Measurements from ENCODE around the gene ELMO1. TPM values are rescaled to one million over a fixed set of nuclear protein-coding genes. Genes with fewer than 3 reads are reported as not detected.

The ELMO1 gene
- total RNA-seq, 1 experiment from 2014 or later = 0.36 TPM

- DNase-seq (ENCODE audit: low read depth) = no peak
Observed at GRCh38 chr7:37102518-37103137, 346.0 kb downstream of the ELMO1 start.

GRCh38 chr7:37100735-37101331 is 347.8 kb downstream of the ELMO1 start:
- DNase-seq (ENCODE audit: low read depth) = no peak

- DNase-seq (ENCODE audit: low read depth) = no peak
Observed at GRCh38 chr7:37098762-37099161, 349.9 kb downstream of the ELMO1 start.

GRCh38 chr7:37097983-37098382 is 350.7 kb downstream of the ELMO1 start:
- DNase-seq (ENCODE audit: low read depth) = no peak

- DNase-seq (ENCODE audit: low read depth) = no peak
Observed at GRCh38 chr7:37097276-37097675, 351.4 kb downstream of the ELMO1 start.

GRCh38 chr7:37096341-37096740 is 352.3 kb downstream of the ELMO1 start:
- no peak for DNase-seq (ENCODE audit: low read depth)

GRCh38 chr7:37095122-37095521 is 353.5 kb downstream of the ELMO1 start:
- DNase-seq (ENCODE audit: low read depth) = no peak

GRCh38 chr7:37093257-37093656 is 355.4 kb downstream of the ELMO1 start:
- no peak for DNase-seq (ENCODE audit: low read depth)

GRCh38 chr7:37092548-37092947 is 356.1 kb downstream of the ELMO1 start:
- DNase-seq (ENCODE audit: low read depth) = no peak

- DNase-seq (ENCODE audit: low read depth) = no peak
Observed at GRCh38 chr7:37089972-37090371, 358.7 kb downstream of the ELMO1 start.

- no peak for DNase-seq (ENCODE audit: low read depth)
Observed at GRCh38 chr7:37085600-37085999, 363.1 kb downstream of the ELMO1 start.

GRCh38 chr7:37084303-37084702 is 364.4 kb downstream of the ELMO1 start:
- DNase-seq (ENCODE audit: low read depth) = no peak

- DNase-seq (ENCODE audit: low read depth) = peak; percentile 21
Observed at GRCh38 chr7:37083311-37084096, 365.2 kb downstream of the ELMO1 start.

GRCh38 chr7:37081436-37081835 is 367.2 kb downstream of the ELMO1 start:
- DNase-seq (ENCODE audit: low read depth) = no peak

- DNase-seq (ENCODE audit: low read depth) = no peak
Observed at GRCh38 chr7:37079420-37079819, 369.2 kb downstream of the ELMO1 start.

- DNase-seq (ENCODE audit: low read depth) = no peak
Observed at GRCh38 chr7:37076668-37077067, 372.0 kb downstream of the ELMO1 start.

- no peak for DNase-seq (ENCODE audit: low read depth)
Observed at GRCh38 chr7:37074370-37074769, 374.3 kb downstream of the ELMO1 start.

- no peak for DNase-seq (ENCODE audit: low read depth)
Observed at GRCh38 chr7:37071124-37071523, 377.5 kb downstream of the ELMO1 start.

- DNase-seq (ENCODE audit: low read depth) = no peak
Observed at GRCh38 chr7:37070471-37070870, 378.2 kb downstream of the ELMO1 start.

GRCh38 chr7:37070031-37070430 is 378.6 kb downstream of the ELMO1 start:
- DNase-seq (ENCODE audit: low read depth) = no peak

- no peak for DNase-seq (ENCODE audit: low read depth)
Observed at GRCh38 chr7:37069336-37069735, 379.3 kb downstream of the ELMO1 start.

GRCh38 chr7:37068902-37069301 is 379.8 kb downstream of the ELMO1 start:
- DNase-seq (ENCODE audit: low read depth) = no peak

GRCh38 chr7:37068038-37068437 is 380.6 kb downstream of the ELMO1 start:
- DNase-seq (ENCODE audit: low read depth) = no peak

Measured in RPMI7951 (cell line).